ENCODE data around the gene ERN1.

Gene ERN1

DNA sequence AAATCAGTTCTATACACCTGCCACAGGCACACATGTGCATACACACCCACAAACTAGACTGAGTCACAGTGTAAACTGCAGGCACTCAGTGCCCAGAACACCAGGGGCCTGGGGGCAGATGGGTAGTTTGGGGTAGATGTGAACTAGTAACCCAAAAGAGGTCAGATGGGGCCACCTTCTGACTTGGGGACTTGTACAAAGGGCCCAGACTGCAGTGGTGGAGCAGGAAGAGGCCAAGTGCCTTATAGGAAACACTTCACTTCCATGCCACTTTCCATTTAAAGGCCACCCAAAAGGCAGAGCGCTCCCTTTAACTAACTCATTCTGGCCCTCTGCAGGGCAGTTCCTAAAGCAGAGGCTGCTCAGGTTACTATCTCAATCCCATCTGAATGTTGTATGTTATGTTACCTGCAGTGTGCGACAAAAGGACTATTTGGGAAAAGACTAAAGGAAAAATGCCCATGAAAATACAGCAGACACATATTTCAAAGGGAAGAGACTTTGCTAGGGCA lies 27.8 kb upstream of the ERN1 start:
- no peak for DNase-seq

DNA sequence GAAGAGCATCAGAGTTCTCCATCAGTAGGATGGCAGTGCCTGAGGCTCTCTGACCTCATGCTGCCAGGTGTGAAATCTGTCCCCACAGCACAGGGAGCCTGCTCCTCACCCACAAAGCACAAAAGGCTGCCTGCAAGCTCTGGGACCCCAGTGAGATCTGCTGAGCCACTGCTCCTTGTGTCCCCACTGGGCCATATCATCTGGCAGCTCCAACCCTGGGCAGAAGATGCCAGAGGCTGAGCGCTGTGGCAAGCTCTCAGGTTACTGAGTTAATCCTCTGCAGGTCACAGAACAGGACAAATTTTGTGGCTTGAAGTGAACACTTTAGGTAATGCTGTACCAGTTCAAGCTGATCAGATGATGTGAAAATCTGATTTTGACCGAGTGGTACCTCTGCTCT lies 26.7 kb upstream of the ERN1 start:
- DNase-seq: no peak

DNA sequence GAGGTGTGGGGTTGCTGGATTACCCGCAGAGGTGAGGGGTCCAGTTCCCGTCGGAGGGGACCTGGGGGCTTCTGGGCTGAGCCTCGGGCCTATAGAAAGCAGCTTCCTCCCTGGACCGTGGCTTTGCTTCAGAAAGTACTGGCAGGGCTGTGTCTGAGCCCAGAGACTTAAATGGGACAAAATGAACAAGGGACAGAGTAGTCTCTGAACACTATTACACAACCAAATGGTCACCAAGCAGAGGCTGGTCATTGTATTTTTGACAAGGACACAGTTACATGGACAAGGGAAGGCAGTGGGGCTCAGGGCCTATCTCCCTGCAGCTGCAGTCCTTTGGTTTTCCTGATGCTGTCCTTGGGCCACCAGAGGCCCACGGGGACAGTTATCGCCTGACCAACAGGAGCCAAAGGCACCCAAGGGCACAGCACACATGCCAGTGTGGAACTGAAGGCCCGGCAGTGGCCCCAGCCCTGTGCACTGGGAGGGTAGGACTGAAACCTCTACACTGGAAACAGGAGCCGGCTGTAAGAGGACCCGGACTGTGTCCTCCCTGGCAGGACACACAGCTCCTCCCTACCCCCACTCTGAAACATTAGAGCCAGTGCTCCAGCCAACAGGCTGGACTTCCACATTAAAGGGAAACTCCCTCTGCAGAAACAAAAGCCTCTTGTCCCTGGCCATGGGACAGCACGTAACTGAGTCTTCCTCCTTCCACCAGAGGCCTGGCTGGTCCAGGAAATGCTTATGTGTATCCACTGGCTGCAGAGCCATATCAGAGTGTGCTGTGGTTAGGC lies 26.0 kb upstream of the ERN1 start:
- peak; percentile 86 for DNase-seq

DNA sequence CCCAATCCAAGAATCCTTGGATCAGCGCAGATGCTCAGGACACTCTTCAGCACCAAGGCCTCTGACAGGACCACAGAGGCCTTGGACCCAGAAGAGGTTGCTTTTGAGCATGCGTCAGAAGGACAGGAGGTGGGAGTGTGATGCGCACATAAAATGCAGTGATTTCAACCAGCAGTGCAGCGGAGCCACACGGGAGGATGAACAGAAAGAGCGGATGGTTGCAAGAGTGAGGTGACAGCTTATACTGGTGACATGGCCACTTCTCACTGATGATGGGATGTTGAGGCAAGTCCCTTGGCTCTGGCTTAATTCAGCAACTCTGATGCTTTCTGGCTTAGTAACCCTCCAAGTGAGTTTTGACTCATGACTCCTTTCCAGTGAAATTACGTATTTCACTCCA lies 25.2 kb upstream of the ERN1 start:
- no peak for DNase-seq

DNA sequence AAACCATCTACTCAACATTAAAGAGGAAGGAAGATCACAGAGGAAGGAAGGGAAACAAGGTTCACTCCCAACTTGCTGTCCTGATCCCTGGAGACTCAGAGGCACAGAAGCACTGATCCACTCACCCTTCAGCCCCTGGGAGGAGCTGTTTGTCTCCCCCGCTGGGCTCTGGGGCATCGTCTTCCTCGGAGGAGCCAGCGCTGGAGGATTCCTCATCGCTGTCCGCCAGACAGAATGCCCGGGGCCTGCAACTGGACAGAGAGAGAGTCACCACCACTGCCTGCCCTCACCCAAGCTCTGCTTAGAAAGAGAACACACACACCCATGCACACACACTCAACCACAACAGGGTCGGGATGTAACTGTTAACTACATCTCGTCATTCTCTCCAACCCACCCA lies 24.8 kb upstream of the ERN1 start:
- no peak for DNase-seq

DNA sequence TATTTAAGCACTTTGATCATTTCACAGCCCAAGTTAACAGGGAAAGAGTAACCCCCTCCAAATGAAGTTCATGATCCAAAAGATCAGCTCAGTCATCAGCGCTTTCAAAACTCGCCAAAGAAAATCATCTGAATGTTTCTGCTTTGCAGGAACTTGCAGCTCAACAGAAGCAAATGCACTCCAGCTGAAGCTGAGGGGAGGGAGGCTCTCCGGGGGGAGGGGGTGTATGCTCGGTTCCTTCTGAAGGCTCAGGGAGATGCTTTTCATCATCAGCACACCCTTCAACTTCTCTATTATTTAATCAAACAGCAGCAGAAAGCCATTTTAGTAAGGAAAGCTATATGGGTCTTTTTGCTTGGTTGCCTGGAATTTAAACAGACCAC lies 24.4 kb upstream of the ERN1 start:
- DNase-seq: no peak

DNA sequence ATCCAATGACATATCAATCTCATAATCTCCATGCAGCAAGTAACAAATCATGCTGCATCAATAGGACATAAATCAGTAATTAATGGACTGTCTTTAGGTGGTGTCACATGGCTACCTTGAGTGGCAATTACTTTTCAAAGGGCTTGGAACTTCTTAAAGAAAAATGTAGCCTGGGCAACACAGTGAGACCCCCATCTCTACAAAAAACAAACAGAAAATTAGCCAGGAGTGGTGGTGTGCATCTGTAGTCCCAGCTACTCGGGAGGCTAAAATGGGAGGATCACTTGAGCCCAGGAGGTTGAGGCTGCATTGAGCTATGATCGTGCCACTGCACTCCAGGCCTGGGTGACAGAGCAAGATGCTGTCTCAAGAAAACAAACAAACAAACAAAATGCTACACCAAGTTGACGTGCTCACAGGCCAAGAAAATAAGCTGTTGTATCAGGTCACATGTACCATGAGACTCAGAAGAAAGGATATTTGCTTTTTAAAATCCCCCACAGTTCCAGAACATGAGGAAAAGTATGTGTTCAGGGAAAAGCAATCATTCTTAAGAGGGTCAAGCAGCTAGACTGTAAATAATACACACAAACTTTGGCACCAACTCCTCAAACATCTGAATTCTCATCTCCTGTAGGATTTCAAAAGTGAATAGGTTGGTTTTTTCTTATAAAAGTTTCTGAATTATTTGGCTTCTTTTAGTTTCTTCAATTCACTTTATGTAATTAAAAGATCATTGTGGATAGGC lies 23.8 kb upstream of the ERN1 start:
- no peak for DNase-seq

DNA sequence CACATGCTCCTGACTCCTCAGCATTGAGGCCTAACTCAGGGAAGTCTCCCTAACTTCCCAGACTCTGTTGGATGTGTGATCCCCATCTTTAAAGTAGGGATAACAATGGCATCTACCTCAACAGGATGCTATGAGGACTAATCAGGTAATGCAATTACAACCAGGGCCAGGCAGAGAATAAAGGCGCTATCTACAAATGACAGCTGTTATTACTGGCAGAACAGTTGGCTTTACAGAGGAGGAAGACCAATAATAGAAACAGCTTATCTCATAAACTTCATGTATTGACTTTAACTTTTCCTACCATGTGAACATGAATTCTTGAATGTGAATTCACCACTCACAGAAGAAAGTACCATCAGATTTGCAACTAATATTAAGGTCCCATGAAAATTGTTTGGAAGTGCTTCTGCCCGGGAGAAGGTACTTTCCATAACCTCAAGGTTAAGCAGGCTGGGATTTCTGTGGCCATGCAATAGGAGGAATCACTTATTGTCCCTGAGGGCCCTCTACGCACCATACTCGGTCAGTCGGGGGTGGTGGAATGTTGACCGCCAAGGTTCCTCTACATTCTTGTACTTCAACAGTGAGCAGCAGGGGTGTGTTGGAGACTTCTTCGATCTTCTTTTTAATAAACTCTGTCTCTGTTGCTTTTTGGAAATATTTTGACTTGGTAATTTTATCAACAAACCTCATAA lies 22.6 kb upstream of the ERN1 start:
- DNase-seq: no peak

DNA sequence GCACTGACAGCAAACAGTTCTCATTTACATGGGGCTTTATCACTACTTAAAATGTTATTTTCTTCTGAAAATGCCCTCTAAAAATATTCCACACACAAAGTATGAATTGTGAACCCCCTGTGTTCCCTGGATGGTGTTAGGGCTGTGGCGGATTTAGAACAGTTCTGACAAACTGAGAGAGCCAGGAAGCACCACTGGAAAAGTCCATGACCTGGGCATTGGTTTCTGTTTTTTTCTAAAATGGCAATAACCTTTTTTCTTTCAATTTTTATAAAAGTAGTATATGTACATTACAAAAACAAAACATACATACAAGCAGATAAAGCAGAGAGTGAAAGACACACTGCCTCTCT lies 21.0 kb upstream of the ERN1 start:
- no peak for DNase-seq

DNA sequence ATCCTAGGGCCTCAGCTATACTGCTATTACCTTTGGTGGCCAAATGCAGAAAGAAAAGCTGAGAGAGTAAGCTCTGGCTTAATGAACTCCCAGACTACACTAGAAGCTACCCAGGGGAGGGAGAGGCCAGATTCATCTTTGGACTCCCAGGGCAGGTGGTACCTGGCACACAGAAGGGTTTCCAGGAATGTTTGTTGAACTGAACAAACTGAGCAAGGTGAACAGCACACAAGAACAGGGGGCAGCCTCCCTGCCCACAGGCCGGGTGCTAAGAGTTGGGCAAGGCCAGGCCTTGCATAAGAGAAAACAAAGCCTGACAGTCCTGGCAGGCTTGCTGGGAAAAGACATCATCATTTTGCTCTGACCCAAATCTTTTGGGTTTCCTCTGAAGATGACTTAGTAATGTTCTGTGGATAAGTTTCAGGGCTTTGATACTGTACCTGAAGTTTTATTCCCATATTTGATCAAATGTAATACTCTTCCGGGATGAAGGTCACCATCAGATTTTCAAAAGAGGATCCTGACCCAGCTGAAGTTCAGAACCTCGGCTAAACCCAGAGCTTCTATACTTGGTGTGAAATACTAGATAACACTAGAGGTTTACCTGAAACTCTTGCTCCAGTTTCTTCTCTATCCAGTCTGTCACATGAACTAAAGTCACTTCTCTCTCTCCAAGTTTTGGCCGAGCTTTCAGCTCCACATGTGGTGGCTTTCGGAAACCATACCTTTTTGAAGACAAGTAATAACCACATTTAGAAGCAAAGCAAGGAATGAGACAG lies 20.5 kb upstream of the ERN1 start:
- DNase-seq: no peak

DNA sequence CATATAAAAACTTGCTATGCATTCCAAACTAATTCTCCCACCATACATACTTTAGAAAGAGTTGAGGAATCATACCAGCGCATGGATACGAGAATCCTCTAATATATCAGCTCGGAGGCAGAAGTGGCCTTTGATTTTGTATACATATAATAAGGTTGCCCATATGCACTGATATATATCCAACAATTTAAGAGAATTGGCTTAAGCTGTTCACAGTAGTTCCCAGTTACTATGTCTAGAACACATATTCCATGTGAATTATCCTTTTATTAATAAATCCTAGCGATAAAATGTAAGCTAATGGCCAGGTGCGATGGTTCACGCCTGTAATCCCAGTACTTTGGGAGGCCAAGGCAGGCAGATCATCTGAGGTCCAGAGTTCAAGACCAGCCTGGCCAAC lies 19.3 kb upstream of the ERN1 start:
- no peak for DNase-seq

DNA sequence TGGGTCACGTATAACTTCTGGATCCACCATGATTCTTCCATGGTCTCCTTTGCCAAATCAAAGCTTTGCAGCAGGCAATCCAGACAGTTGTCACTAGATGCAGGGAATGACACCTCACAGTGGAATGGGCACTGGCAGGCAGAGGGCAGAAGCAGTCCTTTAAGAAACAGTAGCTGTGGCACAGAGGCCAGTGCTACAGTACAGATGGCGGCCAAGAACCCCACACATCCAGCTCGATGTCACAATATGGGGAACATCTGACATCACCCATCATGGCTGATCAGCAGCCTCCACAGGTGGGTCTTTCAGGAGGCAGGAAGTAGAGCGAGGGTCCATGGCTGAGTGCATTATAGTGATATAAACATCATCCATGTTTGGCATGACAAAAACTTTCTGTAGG lies 18.8 kb upstream of the ERN1 start:
- DNase-seq: no peak

DNA sequence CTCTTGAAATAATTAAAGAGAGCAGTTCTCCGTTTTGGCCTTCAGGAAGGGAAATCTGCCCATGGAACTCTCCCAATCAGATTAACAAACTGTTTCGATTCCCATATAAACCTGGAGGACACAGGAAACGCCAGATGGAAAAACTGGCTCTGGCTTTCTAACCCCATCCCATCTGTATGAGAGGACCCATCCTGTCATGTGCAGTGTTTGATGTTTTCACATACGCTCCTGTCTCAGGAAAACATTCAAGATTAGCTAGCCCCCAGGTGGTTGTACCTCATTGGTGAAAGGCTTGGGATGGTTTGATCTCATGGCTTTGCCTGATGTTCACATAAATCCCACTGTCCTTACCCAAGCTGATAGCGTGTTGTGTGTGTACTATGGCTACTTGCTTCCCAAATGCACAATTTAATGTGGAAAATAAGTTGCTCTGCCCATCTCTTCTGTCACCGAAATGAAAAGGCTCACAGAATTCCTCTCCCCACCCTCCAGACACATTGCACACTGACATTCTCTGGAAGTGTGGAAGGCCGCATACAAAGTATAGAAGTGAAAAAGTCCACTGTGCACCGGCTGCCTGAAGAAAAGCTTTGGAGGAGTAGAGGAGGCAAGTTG lies 18.2 kb upstream of the ERN1 start:
- DNase-seq: no peak

DNA sequence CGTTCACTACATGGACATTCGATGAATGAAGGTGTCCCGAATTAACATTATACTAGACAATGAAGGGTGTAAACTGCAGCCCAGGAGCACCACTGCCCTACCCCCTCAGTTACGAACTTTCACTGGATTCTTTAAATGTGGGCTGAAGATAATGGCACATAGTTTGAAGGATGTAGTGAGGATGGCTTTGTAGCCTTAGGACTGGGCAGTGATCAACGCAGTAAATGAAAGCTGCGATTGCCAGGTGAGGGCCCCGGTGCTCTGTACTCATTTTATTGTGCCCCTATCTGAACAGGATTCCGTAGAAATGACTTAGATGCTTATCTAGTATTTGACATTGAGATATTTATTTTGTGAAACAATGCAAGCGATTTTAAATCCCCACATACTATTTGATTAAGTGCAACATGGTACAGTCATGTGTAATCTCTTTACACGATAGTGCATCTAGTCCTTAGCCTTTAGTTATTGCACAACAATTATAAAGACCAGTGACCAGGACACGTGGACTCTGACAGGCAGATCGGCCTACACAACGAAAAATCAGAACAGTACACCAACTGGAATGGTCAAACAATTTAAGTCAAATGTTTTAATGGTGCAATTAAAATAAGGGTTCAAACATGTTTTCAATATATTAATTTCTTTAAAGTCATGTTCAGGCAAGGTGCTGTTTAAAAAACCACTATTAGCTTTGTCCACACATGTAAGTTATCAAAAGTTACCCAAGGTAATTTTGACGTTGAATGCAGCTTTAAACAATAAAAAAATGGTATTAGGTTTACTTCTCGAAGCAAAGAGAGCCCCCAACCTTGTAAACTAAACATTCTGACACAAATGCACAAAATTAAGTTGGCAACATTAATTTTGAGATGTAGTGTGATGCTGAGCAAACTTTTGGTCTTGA lies 17.4 kb upstream of the ERN1 start:
- no peak for DNase-seq

DNA sequence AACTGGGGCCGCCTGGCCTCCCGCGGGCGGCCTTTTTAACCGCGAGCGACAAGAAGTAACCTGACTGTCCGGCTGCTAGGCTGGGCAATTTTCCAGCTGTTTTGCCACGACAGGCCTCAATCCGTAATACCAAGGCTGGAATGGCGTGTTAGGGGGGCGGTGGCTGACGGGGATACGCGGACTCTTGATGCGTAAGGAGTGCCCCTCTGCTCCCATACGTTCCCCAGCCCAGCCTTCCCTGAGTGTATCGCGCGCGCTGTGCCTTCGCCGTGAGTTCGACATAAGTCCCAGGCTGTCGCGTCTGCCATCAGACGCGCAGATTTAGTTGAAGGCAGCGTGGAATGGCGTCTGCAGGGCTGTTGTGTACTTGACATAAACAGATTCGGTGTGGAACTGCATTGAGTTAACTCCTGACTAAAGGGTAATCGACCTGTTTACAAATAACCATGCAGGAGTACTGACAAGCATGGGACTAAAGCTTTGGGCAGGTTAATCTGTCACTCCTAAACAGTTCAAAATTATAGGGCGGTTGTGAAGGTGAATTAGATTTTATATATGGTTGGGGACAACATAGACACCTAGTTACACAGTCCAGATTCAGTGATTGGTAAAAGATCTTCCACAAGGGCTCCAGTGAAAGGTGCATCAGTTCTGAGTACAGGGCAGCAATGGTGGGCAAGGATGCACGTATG lies 16.6 kb upstream of the ERN1 start:
- peak; percentile 82 for DNase-seq

DNA sequence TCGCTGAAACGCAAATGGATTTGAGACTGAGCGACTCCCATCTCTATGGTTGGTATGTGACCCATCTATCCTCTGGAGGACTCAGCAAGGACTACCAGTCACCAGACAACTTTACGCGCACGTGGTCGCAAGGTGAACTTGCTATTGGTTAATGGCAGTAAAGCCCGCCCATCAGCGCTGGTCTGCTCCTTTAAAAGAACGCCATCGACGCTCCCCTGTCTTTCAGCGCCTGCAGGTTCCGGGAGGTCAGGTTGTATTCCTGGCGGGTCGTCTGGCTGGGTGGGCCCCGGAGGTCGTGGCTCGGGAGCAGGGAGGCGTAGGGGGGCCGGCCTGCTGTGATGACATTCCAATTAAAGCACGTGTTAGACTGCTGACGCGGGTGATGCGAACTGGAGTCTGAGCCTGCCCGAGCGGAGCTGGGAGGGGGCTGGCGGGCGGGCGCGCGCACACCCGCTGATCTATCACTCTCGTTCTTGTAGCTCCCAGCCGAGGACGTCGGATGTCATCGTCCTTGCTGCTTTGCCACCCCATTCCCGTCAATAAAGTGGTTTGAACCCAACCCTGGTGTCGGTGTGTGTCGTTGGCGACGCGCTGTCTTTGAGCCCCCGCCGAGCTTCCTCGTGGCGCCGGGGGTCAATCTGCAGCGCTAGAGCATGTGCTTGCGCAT lies 15.9 kb upstream of the ERN1 start:
- DNase-seq: peak; percentile 98

DNA sequence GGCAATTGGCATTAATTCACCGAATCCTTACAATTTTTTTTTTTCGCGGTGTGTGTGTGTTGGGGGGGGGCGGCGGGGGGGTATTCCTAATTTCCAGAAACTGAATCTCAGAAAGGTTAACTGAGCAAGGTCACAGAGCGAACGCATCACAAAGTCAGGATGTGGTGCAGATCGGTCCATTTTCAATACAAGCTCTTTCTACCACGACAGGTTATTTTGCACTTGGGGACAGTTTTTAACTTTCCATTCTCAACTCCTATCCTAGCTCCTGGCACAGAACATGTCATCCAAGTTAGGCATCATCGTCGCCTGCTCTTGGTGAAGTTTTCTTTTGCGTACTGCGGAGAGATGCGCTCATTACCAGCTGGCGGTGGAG lies 15.4 kb upstream of the ERN1 start:
- DNase-seq: no peak

DNA sequence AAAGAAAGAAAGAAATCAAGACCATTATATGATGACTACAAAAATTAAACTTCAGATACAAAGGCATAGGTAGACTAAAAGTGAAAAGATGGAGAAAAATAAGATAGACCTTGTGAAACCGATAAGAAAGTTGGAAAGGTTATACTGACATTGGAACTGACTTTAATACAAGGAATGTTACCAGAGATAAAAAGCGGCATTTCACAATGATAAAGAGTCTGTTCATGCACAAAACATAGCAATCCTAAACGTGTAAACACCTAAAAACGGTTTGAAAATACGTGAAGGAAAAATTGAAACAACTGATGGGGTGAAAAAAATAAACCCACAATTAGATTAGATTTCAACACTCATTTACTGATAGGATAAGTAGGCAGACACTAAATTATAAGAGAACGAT lies 9.6 kb upstream of the ERN1 start:
- no peak for DNase-seq

DNA sequence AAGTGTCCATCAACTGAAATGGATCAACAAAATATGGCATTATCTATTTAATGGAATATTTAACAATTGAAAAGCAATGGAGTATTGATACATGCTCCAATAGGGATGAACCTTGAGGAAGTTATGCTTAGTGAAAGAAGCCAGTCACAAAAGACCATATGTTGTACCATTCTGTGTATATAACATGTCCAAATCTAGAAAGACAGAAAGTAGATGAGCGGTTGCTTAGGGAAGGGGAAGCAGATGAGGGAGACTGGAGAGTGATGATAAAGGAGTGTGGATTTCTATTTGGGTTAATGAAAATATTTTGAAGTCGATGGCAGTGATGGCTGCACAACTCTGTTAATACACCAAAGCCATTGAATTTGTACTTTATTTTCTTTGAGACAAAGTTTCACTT lies 8.5 kb upstream of the ERN1 start:
- no peak for DNase-seq

DNA sequence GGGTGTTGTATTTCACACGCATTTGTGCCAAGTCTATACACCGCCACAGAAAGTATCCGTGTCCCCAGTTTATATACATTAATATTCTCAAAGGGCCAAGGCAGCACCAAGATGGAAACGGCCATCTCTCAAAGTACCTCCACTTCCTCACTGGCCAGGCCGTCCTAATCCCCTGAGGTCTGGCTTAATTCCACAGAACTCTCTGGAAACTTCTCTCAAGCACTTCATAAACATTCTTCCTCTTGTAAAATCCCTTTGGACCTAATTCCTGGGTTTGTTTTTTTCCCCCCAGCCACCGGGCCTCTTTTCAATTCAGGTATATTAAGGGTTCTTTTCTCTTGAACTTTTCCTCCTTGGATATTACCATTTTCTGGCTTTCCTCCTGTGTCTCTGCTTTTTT lies 5.1 kb upstream of the ERN1 start:
- no peak for DNase-seq
